ENCODE measurements around the gene TM6SF1. TPM values are rescaled to one million over a fixed set of nuclear protein-coding genes. Genes with fewer than 3 reads are reported as not detected.

TM6SF1 gene
- total and polyA plus RNA-seq, 4 donors = 0.65 to 2.1 (median 1.3) TPM

- 94% methylated on average over 1 of the region's 1 CpG for WGBS
- H3K36me3 ChIP-seq (ENCODE audit: control insufficient read depth in 4 of 4, insufficient read depth in 3 of 4, low read depth in 1 of 4, low read length in 3 of 4) = no peaks in the 10 kb centered on the region
Measured at GRCh38 chr15:83123529-83123928, 16.1 kb downstream of the TM6SF1 start.

GRCh38 chr15:83127547-83128150 lies 20.2 kb downstream of the TM6SF1 start:
- DNase-seq (ENCODE audit: low spot score) = no peak
- Histone ChIP-seq H3K4me1 (ENCODE audit: control insufficient read depth in 4 of 4, insufficient read depth in 4 of 4, low read length in 3 of 4) (no peaks in the 10 kb centered on the region), H3K9me3 (ENCODE audit: control insufficient read depth in 4 of 4, low read length in 3 of 4) (no peaks in the 10 kb centered on the region), H3K36me3 (ENCODE audit: control insufficient read depth in 4 of 4, insufficient read depth in 3 of 4, low read depth in 1 of 4, low read length in 3 of 4) (no peaks in the 10 kb centered on the region), H3K9ac (ENCODE audit: low read depth in 1 of 2, low read length in 2 of 2) (no peak overlapping the region), H3K4me3 (ENCODE audit: low read depth in 1 of 3, low read length in 3 of 3) (no peak overlapping the region), H3K27ac (ENCODE audit: low read depth in 1 of 2, low read length in 2 of 2) (no peak overlapping the region), H3K27me3 (ENCODE audit: control insufficient read depth in 4 of 4, insufficient read depth in 4 of 4, low read length in 3 of 4) (no peaks in the 10 kb centered on the region)
- 70% methylated on average over 3 of the region's 3 CpGs for WGBS
- TF ChIP-seq TAF1 (conservative IDR thresholded peaks at IDR 0.05) (no peak), YY1 (IDR thresholded peaks at IDR 0.05) (no peak), RXRA (IDR thresholded peaks at IDR 0.05) (no peak), EGR1 (IDR thresholded peaks at IDR 0.05; ENCODE audit: low read depth in 2 of 2) (no peak), ATF3 (IDR thresholded peaks at IDR 0.05) (no peak), SP1 (IDR thresholded peaks at IDR 0.05) (no peak), FOXA1 (IDR thresholded peaks at IDR 0.05) (no peak), ZBTB33 (IDR thresholded peaks at IDR 0.05) (no peak), FOXA2 (IDR thresholded peaks at IDR 0.05) (no peak), REST (IDR thresholded peaks at IDR 0.05) (no peak)

More at GRCh38 chr15:83123529-83123928, 16.1 kb downstream of the TM6SF1 start:
- Histone ChIP-seq H3K9me3 (ENCODE audit: control insufficient read depth in 4 of 4, low read length in 3 of 4) (no peaks in the 10 kb centered on the region), H3K4me3 (ENCODE audit: low read depth in 1 of 3, low read length in 3 of 3) (no peak overlapping the region), H3K9ac (ENCODE audit: low read depth in 1 of 2, low read length in 2 of 2) (no peak overlapping the region), H3K27me3 (ENCODE audit: control insufficient read depth in 4 of 4, insufficient read depth in 4 of 4, low read length in 3 of 4) (peaks cover 0 to 5% (median 0%) of the 10 kb centered on the region in 4 donors), H3K4me1 (ENCODE audit: control insufficient read depth in 4 of 4, insufficient read depth in 4 of 4, low read length in 3 of 4) (no peaks in the 10 kb centered on the region), H3K27ac (ENCODE audit: low read depth in 1 of 2, low read length in 2 of 2) (no peak overlapping the region)
- no peak for DNase-seq (ENCODE audit: low spot score)
- TF ChIP-seq RXRA (IDR thresholded peaks at IDR 0.05) = no peak
- no peak for TF ChIP-seq NR2F2 (IDR thresholded peaks at IDR 0.05)
- TF ChIP-seq MAX (IDR thresholded peaks at IDR 0.05) = no peak
- no peak for TF ChIP-seq HNF4A (conservative IDR thresholded peaks at IDR 0.05)
- no peak for TF ChIP-seq TAF1 (conservative IDR thresholded peaks at IDR 0.05)
- TF ChIP-seq REST (IDR thresholded peaks at IDR 0.05) = no peak
